Astrocyte (in vitro differentiated cells and primary cell): ENCODE results near the gene PLA2G4D.

Experiments used
- EZH2 ChIP-seq: IDR thresholded peaks from 2 replicates; pipeline ENCODE4 v1.6.1; 2012; ENCODE audit warnings: mild to moderate bottlenecking, low read length, inconsistent platforms; ENCODE audit not compliant: insufficient read depth
- TF ChIP-seq, protein P1 (sequence below): IDR thresholded peaks from 2 replicates; pipeline ENCODE4 v1.5.1; 2011; ENCODE audit warnings: low read depth, mild to moderate bottlenecking, inconsistent platforms, low read length, moderate library complexity; ENCODE audit not compliant: insufficient read depth

DNA sequence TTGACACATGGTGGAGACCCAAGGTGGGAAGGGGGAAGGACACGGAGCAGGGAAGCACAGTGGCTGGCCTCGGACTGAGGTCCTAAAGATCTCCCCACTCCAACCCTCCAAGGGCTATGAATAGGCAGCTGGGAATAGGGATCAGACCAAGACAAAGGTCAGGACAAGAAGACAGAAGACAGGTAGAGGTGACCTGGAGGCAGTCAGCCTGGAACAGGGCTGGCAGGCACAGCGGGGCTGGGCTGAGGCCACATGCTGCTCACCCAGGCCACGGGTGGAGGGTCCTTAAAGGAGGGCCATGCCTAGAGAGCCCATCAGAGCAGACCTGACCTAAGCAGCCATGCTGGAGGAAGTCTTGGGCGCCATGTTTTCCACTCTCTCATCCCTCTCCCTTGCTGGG, 2.7 kb upstream of the PLA2G4D start:
- TF ChIP-seq, protein P1, sequence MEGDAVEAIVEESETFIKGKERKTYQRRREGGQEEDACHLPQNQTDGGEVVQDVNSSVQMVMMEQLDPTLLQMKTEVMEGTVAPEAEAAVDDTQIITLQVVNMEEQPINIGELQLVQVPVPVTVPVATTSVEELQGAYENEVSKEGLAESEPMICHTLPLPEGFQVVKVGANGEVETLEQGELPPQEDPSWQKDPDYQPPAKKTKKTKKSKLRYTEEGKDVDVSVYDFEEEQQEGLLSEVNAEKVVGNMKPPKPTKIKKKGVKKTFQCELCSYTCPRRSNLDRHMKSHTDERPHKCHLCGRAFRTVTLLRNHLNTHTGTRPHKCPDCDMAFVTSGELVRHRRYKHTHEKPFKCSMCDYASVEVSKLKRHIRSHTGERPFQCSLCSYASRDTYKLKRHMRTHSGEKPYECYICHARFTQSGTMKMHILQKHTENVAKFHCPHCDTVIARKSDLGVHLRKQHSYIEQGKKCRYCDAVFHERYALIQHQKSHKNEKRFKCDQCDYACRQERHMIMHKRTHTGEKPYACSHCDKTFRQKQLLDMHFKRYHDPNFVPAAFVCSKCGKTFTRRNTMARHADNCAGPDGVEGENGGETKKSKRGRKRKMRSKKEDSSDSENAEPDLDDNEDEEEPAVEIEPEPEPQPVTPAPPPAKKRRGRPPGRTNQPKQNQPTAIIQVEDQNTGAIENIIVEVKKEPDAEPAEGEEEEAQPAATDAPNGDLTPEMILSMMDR, result no peak
- TF ChIP-seq EZH2, result no peak
